ENCODE measurements around the gene PGR. TPM values are rescaled to one million over a fixed set of nuclear protein-coding genes. Genes with fewer than 3 reads are reported as not detected.

Gene PGR
- polyA plus RNA-seq, 1 donor (not counting 4 experiments of a cell fraction or from before 2014, with no cell fraction given) = not detected

- no peaks in the 10 kb centered on the region for H3K9me3 ChIP-seq (ENCODE audit: control insufficient read depth, low read depth, low read length)
- FAIRE-seq (no peak), DNase-seq (ENCODE audit: low read depth, low spot score) (no peak)
- no peak overlapping the region for H3K4me2 ChIP-seq (ENCODE audit: control insufficient read depth, extremely low read depth, insufficient read depth, low read depth, low read length)
- H4K20me1 ChIP-seq (ENCODE audit: control insufficient read depth, extremely low read depth, insufficient read depth, low read length) = no peaks in the 10 kb centered on the region
- no peaks in the 10 kb centered on the region for H3K79me2 ChIP-seq (ENCODE audit: control insufficient read depth, insufficient read depth, low read length)
- H3K9ac ChIP-seq (ENCODE audit: control insufficient read depth, extremely low read depth, insufficient read depth, low read length) = no peak overlapping the region
- H3K4me3 ChIP-seq (ENCODE audit: control insufficient read depth in 2 of 3, extremely low read depth in 1 of 3, insufficient read depth in 2 of 3, low read depth in 1 of 3, low read length in 3 of 3) = no peak overlapping the region
- TF ChIP-seq EZH2 (IDR thresholded peaks at IDR 0.05; ENCODE audit: low read length) (no peak), CTCF (optimal IDR thresholded peaks at IDR 0.05 in 1 of 3, IDR thresholded peaks at IDR 0.05 in 1 of 3, conservative IDR thresholded peaks at IDR 0.05 in 1 of 3; ENCODE audit: extremely low read depth in 1 of 3, insufficient read depth in 2 of 3, low read length in 3 of 3) (no peak)
- no peaks in the 10 kb centered on the region for H3K4me1 ChIP-seq (ENCODE audit: control insufficient read depth, extremely low read depth, insufficient read depth, low read length)
- no peaks in the 10 kb centered on the region for H3K27me3 ChIP-seq (ENCODE audit: control insufficient read depth, extremely low read depth, insufficient read depth, low read length)
- no peaks in the 10 kb centered on the region for H3K36me3 ChIP-seq (ENCODE audit: control insufficient read depth in 2 of 2, extremely low read depth in 1 of 2, insufficient read depth in 2 of 2, low read length in 2 of 2)
- no peaks in the 10 kb centered on the region for H3K9me1 ChIP-seq (ENCODE audit: control insufficient read depth, extremely low read depth, insufficient read depth, low read length)
- no peak overlapping the region for H2AFZ ChIP-seq (ENCODE audit: control insufficient read depth, low read length)
- no peak overlapping the region for H3K27ac ChIP-seq (ENCODE audit: control insufficient read depth, insufficient read depth, low read length)
- dilution Hi-C loops (cut with MboI; ENCODE audit: extremely low pct_ligation_motif_present, low sequenced_read_pairs) = no loop called here
Observed at GRCh38 chr11:100984668-100985067, 144.9 kb downstream of the PGR start.

GRCh38 chr11:100981196-100981824 is 148.3 kb downstream of the PGR start:
- Histone ChIP-seq H3K4me3 (ENCODE audit: control insufficient read depth in 2 of 3, extremely low read depth in 1 of 3, insufficient read depth in 2 of 3, low read depth in 1 of 3, low read length in 3 of 3) (no peak overlapping the region), H4K20me1 (ENCODE audit: control insufficient read depth, extremely low read depth, insufficient read depth, low read length) (no peaks in the 10 kb centered on the region), H2AFZ (ENCODE audit: control insufficient read depth, low read length) (no peak overlapping the region), H3K9me1 (ENCODE audit: control insufficient read depth, extremely low read depth, insufficient read depth, low read length) (no peaks in the 10 kb centered on the region), H3K4me2 (ENCODE audit: control insufficient read depth, extremely low read depth, insufficient read depth, low read depth, low read length) (no peak overlapping the region), H3K27me3 (ENCODE audit: control insufficient read depth, extremely low read depth, insufficient read depth, low read length) (no peaks in the 10 kb centered on the region), H3K36me3 (ENCODE audit: control insufficient read depth in 2 of 2, extremely low read depth in 1 of 2, insufficient read depth in 2 of 2, low read length in 2 of 2) (no peaks in the 10 kb centered on the region), H3K9ac (ENCODE audit: control insufficient read depth, extremely low read depth, insufficient read depth, low read length) (no peak overlapping the region), H3K79me2 (ENCODE audit: control insufficient read depth, insufficient read depth, low read length) (no peaks in the 10 kb centered on the region), H3K27ac (ENCODE audit: control insufficient read depth, insufficient read depth, low read length) (no peak overlapping the region), H3K9me3 (ENCODE audit: control insufficient read depth, low read depth, low read length) (no peaks in the 10 kb centered on the region), H3K4me1 (ENCODE audit: control insufficient read depth, extremely low read depth, insufficient read depth, low read length) (no peaks in the 10 kb centered on the region)
- dilution Hi-C loops (cut with MboI; ENCODE audit: extremely low pct_ligation_motif_present, low sequenced_read_pairs) = no loop called here
- FAIRE-seq = no peak
- no peak for DNase-seq (ENCODE audit: low read depth, low spot score)
- no peak for TF ChIP-seq CTCF (optimal IDR thresholded peaks at IDR 0.05 in 1 of 3, IDR thresholded peaks at IDR 0.05 in 1 of 3, conservative IDR thresholded peaks at IDR 0.05 in 1 of 3; ENCODE audit: extremely low read depth in 1 of 3, insufficient read depth in 2 of 3, low read length in 3 of 3)
- TF ChIP-seq EZH2 (IDR thresholded peaks at IDR 0.05; ENCODE audit: low read length) = no peak
